ENCODE data around the gene ZNF397.
"Not testable (repeated sequence)": the region's sequence is repeated elsewhere in the genome, so short reads cannot be mapped to it uniquely, and the experiment has no call there.

The ZNF397 gene

DNA sequence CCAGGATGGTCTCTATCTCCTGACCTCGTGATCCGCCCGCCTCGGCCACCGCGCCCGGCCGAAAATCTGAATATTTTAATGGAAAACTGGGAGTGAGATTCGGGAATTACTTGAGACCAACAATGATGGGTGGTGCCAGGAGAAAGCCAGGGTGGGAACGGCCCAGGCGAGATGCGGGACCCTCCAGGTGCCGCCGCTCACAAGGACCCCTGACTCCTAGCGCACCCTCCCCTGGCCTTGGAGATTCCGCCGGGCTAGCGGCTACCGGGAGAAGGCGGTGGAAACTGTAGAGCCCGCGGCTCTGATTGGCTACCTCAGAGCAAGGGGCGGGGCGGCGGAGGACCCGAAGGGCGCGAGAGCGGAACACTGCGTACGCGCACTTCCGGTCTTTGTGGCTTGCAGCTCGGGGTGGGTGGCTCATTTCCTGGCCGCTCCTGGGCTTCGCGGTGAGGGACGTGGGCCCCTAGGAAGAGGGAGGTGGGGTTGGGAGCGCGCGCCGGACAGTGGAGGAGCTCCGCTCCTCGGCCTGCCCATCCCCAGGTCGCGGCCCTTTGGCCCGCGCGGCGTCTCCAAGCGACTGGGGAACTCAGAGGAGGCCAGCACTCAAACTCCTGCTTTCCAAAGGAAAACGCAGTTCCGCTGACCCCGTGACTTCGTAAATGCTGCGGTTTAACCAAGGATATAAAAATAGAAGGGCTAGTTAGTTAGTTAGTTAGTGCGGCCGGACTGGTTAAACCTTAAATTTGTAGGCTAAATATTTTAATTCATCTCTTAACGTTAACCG, at the start of gene ZNF397:
Gene ZNF397, plus strand, starts transcription at position 371 of the 784 bp plus-strand sequence. CDS start 1,437 bp downstream, outside the sequence.
- in situ Hi-C loops (cut with MboI; ENCODE audit: low sequenced_read_pairs) = no loop called here

DNA sequence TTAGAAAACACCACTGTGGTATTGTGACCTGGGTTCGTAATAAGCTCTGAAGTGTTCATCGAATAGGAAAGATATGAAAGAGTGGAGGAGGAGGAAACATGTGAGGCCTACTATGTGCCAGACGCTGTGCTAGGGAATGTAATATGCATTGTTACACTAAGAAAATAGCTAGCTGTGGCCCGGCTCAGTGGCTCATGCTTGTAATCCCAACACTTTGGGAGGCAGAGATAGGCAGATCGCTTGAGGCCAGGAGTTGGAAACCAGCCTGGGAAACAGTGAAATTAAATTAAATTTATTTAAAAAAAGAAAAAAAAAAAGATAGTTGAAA, 49.2 kb upstream of the ZNF397 start:
- in situ Hi-C loops (cut with MboI; ENCODE audit: low sequenced_read_pairs) = no loop called here

DNA sequence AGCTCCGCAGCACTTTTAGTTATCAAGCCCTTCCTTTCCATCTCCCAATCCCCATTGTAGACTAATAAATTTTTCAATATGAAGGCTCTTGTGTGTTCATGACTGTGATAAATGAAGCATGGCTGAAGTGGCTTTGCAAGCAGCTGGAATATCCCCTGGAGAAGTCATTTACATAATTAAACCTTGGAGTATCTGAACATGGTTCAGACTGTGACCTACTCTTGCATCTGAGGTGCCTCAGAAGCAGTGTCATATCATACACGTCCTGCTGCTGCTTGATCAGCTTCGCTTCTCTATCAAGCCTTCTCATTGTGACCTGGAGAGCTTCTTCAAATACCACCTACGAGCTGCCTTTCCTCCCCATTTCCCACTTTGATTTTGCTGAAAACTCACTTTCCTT, 48.4 kb upstream of the ZNF397 start:
- in situ Hi-C loops (cut with MboI; ENCODE audit: low sequenced_read_pairs) = no loop called here

DNA sequence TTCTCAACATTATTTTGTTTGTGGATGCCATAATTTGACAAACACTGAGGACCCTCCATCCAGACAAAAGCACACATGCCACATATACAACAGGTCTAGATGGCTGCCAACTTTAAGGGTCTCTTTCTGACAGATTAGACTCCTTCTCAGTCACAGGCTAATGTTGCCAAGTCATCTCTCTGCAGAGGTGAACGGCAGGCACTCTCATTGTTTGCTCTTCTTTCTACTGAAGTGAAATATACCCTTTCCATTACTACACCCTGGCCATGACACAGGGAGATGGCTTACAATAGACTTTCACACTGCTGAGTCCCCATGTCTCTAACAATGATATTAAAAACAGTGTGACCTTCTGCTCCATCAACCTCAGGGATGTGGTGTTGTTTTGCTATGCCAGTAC, 47.5 kb upstream of the ZNF397 start:
- in situ Hi-C loops (cut with MboI; ENCODE audit: low sequenced_read_pairs) = no loop called here

DNA sequence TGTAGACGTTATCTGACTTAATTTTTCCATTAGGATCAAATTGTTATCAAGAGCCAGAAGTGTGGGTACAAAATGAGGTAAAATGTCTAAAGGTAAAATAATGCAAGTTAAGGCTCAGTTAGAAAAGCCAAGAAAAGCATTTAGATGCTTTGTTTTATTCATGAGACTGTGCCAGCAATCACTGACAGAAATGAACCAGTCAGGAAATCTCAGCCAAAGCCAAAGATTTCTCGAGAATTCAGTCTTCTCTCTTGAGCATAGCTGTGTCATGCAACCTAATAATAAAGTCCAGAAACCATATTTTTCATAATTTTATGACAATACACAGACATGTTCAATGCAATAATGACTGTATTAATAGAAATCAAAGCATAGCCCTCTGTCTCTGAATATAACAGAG, 43.5 kb upstream of the ZNF397 start:
- in situ Hi-C loops (cut with MboI; ENCODE audit: low sequenced_read_pairs) = no loop called here

DNA sequence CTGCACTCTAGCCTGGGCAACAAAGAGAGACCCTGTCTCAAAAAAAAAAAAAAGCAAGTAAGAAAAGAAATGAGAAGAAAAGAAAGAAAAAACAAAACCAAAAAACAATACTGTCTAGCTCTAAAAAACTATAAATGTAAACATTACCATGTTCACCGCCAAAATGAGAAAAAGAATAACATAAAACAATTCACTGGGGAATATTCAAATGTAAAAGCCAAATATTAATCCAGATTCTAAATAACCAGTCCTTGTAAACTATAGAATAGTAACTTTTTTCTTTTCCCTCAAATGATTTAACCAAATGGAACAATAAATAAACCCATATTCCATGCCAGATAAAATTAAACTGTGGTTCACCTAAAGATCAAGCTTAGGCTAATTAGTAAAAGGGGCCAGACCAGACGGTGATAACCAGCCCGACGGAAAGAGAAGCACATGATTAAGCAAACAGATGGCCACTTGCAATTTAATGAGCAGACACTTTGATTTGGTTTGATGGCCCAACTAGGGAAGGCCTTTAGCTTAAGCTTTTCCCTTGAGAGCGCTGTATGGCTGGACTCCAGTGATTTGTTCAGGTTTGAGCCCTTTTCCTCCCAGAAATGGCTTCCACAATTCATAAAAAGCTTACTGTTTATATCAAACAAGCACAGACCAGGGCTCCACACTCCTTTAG, 39.4 kb upstream of the ZNF397 start:
- in situ Hi-C loops (cut with MboI; ENCODE audit: low sequenced_read_pairs) = no loop called here

DNA sequence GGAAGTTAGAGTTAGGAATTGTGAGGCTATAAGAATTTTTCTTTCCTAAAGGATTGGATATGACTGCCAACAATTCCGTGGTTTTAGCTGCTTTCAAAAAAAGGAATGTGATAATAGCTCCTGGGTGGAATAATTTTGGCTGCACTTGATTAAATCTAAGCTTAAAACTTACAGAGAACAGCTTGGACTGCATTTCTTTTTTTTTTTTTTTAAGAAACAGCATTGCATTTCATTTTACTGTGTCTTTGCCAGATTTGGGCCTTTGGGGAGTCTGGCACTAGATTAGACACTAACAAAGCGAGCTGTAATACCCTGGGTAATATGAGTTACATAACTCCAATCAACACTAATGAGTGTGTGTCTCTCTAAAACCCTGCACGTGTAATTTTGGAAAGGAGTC, 37.8 kb upstream of the ZNF397 start:
- in situ Hi-C loops (cut with MboI; ENCODE audit: low sequenced_read_pairs) = no loop called here

DNA sequence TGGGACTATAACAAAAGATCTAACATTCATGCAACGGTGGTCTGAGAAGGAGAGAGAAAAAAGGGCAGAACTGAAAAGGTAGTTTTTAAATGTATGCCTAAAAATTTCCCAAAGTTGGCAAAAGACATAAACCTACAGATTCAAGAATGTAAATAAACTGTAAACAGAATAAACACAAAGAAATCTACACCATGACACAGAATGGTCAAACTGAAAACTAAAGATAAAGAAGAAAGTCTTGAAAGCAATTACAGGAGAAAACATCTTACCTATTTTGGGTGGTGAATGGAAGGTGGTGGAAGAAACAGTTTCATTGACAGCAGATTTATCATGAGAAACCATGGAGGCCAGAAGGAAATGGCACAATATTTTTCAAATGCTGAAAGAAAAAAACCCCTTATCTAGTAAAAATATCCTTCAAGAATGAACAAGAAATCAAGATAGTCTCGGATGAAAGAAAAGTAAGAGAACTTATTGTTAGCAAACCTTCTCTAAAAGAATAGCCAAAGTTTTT, 35.6 kb upstream of the ZNF397 start:
- in situ Hi-C loops (cut with MboI; ENCODE audit: low sequenced_read_pairs) = no loop called here

DNA sequence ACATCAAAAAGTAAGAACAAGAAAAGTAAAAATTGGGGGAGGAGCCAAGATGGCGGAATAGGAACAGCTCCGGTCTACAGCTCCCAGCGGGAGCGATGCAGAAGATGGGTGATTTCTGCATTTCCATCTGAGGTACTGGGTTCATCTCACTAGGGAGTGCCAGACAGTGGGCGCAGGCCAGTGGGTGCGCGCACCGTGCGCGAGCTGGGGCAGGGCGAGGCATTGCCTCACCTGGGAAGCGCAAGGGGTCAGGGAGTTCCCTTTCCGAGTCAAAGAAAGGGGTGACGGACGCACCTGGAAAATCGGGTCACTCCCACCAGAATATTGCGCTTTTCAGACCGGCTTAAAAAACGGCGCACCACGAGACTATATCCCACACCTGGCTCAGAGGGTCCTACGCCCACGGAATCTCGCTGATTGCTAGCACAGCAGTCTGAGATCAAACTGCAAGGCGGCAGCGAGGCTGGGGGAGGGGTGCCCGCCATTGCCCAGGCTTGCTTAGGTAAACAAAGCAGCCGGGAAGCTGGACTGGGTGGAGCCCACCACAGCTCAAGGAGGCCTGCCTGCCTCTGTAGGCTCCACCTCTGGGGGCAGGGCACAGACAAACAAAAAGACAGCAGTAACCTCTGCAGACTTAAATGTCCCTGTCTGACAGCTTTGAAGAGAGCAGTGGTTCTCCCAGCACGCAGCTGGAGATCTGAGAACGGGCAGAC, 34.9 kb upstream of the ZNF397 start:
- in situ Hi-C loops (cut with MboI; ENCODE audit: low sequenced_read_pairs) = not testable (repeated sequence)

DNA sequence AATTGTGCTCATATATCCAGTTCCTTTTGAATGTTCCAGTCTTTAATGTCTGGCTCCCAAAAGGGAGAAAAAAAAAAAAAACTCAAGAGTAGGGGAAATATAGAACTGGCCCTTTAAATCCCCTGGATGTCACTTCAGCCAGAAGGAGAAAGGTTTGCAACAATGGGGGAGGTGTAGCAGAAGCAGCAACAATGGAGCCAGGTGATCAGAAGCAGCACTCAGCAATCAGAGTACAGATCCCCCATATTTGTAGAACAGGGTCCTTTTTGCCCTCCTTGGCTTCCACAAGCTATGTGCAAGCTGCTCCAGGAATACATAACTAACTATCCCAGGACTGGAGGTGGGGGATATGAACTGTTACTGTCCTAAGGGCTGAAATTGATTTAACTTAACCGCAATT, 25.8 kb upstream of the ZNF397 start:
- in situ Hi-C loops (cut with MboI; ENCODE audit: low sequenced_read_pairs) = no loop called here

DNA sequence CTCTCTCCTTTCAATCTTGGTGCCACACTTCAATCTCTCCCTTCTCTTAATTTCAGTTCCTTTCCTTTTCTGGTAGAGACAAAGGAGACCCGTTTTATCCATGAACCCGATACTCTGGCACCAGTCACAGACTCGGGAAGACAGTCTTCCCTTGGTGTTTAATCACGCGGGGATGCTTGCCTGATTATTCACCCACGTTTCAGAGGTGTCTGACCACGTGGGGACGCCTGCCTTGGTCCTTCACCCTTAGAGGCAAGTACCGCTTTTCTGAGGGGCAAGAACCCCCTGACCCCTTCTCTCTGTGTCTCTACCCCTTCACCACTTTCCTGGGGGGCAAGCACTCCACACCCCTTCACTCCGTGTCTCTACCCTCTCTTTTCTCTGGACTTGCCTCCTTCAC, 24.2 kb upstream of the ZNF397 start:
- in situ Hi-C loops (cut with MboI; ENCODE audit: low sequenced_read_pairs) = not testable (repeated sequence)

DNA sequence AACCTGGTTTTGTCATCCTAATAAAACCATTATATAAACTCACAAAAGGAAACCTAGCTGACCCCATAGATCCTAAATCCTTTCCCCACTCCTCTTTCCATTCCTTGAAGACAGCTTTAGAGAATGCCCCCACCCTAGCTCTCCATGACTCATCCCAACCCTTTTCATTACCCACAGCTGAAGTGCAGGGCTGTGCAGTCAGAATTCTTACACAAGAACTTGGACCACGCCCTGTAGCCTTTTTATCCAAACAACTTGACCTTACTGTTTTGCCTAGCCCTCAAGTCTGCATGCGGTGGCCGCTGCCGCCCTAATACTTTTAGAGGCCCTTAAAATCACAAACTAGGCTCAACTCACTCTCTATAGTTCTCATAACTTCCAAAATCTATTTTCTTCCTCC, 21.5 kb upstream of the ZNF397 start:
- in situ Hi-C loops (cut with MboI; ENCODE audit: low sequenced_read_pairs) = not testable (repeated sequence)

DNA sequence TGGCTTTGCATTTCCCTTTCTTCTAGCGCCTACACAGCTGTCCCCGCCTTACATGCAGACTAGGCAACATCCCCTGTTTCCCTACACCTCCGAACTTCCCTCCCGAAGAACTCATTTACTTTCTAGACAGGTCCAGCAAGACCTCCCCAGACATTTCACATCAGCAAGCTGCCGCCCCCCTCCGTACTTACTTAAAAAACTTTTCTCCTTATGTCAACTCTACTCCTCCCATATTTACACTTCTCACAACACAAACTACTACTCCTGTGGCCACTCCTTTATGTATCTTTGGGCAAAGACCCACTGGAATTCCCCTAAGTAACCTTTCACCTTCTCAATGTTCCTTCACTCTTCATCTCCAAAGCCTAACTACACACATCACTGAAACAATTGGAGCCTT, 20.4 kb upstream of the ZNF397 start:
- in situ Hi-C loops (cut with MboI; ENCODE audit: low sequenced_read_pairs) = no loop called here

DNA sequence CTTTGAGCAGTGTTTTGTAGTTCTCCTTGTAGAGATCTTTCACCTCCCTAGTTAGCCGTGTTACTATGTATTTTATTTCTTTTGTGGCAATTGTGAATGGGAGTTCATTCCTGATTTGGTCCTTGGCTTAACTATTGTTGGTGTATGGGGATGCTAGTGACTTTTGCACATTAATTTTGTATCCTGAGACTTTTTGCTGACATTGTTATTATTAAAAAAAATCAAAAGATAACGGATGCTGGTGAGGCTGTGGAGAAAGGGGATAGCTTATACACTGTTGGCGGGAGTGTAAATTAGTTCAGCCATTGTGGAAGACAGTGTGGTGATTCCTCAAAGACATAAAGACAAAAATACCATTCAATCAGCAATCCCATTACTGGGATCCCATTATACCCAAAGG, 17.0 kb upstream of the ZNF397 start:
- in situ Hi-C loops (cut with MboI; ENCODE audit: low sequenced_read_pairs) = no loop called here

DNA sequence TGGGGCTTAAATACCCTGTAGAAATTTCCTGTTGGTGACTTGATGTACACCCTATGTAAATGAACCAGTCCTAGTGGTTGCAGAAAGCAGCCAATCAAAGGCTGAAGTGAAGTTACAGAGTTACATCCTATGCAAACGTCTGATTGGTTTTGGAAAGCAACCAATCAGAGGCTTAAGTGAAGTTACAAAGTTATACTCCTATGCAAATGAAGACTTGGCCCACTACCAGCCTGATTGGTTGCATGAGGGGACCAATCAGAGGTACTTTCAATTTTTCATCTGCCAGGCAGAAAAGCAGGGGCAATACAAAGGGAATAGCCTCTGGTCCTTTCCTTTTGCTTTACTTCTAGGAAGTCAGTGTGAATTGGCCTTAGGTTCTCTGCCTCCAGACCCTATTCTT, 13.6 kb upstream of the ZNF397 start:
- in situ Hi-C loops (cut with MboI; ENCODE audit: low sequenced_read_pairs) = no loop called here

DNA sequence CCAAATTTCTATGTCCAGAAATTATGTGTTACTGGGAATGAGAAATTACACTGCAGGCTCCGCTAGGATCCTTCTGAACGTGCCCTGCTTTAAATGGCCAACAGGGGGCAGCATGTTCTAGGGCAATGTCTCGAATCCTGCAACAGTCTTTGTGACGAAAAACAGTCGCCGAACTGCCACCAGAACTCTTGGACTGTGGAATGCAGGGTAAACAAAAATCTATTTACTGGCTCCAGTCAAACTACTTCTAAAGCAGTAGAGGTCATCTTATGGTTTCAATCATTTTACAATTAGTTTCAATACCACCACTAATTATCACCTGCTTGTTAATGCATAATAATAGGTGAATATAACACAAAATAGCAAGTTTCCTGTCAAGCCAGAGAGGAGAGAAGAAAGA, 9.8 kb upstream of the ZNF397 start:
- in situ Hi-C loops (cut with MboI; ENCODE audit: low sequenced_read_pairs) = no loop called here

DNA sequence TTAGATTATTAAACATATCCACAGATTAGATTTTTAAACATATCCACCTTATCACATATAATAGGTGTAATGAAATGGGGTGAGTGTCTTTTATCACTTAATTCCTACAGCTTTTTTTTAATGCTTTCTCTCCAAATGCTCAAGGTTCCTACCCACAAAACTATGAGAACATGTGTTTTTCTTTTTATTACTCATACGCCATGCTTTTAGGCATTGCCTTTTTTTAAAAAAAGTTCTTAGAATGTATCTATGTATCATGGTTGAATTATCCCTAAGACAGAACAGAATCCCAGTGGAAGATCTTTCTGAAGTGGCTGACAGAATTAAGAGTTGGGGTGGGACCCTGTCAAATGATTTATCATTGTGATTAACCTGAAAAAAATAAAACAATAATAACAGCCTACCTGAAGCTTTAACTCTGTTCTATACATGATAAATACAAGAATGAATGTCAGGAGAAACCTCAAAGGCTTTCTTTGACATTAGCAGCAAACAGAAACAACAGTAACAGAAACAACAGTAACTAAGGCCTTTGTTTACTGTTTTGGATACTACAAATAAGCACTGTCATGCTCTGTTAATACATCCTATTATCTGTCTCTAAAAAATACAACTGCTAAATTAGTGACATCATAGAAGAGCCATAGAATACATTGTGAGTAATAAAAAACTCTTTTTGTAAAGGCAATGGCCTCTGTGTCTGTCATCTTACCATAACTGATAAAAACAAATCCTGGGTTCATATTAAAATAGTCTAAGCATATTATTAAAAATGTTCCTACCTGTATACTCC, 4.1 kb upstream of the ZNF397 start:
- in situ Hi-C loops (cut with MboI; ENCODE audit: low sequenced_read_pairs) = no loop called here

DNA sequence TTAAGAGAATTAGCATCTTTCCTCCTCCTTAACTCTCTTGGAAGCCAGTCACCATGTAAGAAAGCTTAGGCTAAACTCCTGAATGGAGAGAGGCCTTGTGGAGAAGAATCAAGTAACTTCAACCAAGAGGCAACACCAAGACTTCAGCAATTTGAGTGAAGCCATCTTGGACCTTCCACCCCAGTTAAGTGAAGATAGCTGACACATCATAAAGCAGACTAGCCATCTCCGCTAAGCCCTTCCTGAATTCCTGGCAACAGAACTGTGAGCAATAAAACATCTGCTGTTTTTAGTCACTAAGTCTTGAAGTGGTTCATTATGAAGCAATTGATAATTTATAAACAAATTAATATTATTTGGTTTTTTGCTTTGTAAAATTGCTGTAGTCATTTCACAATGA, 1.5 kb upstream of the ZNF397 start:
- in situ Hi-C loops (cut with MboI; ENCODE audit: low sequenced_read_pairs) = no loop called here

DNA sequence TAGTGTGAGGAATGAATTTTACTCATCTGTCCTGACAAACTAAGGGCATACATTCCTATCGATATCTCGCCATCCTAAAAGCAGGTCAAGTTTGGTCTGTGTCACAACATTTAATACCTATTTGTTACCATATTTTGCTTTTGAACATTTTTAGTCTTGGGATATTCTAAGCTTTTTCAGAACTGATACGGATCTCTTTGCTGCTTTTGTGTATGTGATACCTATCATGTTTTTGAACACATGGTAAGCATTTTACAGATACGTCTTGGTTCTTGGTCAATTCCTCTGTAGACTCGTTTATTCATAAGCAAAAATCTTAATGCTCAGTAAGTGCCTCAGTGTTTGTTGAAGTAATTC, 592 bp downstream of the ZNF397 start:
- in situ Hi-C loops (cut with MboI; ENCODE audit: low sequenced_read_pairs) = no loop called here

DNA sequence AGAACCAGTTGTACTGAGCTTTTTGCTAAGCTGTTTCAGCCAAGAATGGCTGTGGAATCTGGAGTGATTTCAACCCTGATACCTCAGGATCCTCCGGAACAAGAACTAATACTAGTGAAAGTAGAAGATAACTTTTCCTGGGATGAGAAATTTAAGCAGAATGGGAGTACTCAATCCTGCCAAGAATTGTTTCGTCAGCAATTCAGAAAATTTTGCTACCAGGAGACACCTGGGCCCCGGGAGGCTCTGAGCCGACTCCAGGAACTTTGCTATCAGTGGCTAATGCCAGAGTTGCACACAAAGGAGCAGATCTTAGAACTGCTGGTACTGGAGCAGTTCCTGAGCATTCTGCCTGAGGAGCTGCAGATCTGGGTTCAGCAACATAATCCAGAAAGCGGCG, 1.6 kb downstream of the ZNF397 start:
- in situ Hi-C loops (cut with MboI; ENCODE audit: low sequenced_read_pairs) = no loop called here

DNA sequence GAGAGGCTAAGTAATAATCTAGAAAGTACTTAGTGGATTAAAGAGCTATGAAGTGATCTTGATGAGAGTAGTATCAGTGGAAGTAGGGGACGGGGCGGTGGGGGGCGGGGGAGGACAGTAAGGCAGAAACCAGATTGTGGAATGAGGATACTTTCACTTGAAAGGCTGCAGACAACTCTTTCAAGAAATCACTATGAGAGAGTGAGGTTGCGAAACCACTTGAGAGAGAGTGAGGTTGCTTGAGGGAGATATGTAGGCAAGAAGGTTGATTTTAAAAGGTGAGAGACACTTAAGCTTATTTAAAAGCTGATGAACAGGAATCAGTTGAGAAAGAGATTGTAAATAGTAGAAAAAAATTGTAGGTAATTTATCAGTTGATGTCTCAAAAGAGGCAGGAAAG, 3.8 kb downstream of the ZNF397 start:
- in situ Hi-C loops (cut with MboI; ENCODE audit: low sequenced_read_pairs) = no loop called here
